SU-DHL-6 (cell line): ENCODE results near the gene AQR.

Source experiments
- H2AFZ ChIP-seq: fragments of 200-600 bp; sonication (generic); 2 replicates; pipeline ENCODE4 v1.6.1; 2014; ENCODE audit warnings: low read depth, mild to moderate bottlenecking, moderate library complexity, mixed read lengths, antibody characterized with exemption, low read length; ENCODE audit not compliant: severe bottlenecking
- H3F3A ChIP-seq: fragments of 200-600 bp; shearing (Covaris generic); 2 replicates; pipeline ENCODE4 v1.6.0; 2016; ENCODE audit warnings: antibody characterized with exemption, mild to moderate bottlenecking; ENCODE audit not compliant: insufficient read depth
- H3K27ac ChIP-seq: fragments of 200-600 bp; sonication (generic); 2 replicates; pipeline ENCODE4 v1.5.1; 2016; ENCODE audit warnings: low read depth, mild to moderate bottlenecking, low read length, moderate library complexity, mixed read lengths
- H3K27me3 ChIP-seq: fragments of 200-600 bp; sonication (generic), shearing (Covaris generic); 2 replicates; pipeline ENCODE4 v1.6.0; 2014; ENCODE audit warnings: mild to moderate bottlenecking, low read length
- H3K36me3 ChIP-seq: fragments of 200-600 bp; sonication (generic); 2 replicates; pipeline ENCODE4 v1.6.1; 2014; ENCODE audit warnings: mild to moderate bottlenecking, low read length, mixed read lengths
- H3K4me2 ChIP-seq: fragments of 300-600, 200-600 bp; shearing (Covaris generic), sonication (generic); 2 replicates; pipeline ENCODE4 v1.6.0; 2014; ENCODE audit warnings: low read length, low read depth, mild to moderate bottlenecking; ENCODE audit not compliant: poor library complexity, severe bottlenecking
- H3K4me3 ChIP-seq: fragments of 200-600 bp; sonication (generic); 2 replicates; pipeline ENCODE4 v1.5.1; 2014; ENCODE audit warnings: antibody characterized with exemption, low read length, mild to moderate bottlenecking, mixed read lengths; ENCODE audit not compliant: insufficient read depth, poor library complexity, severe bottlenecking
- H3K79me2 ChIP-seq: fragments of 200-600 bp; sonication (generic); 2 replicates; pipeline ENCODE4 v1.6.1; 2014; ENCODE audit warnings: mild to moderate bottlenecking, low read length, moderate library complexity; ENCODE audit not compliant: insufficient read depth
- H3K9ac ChIP-seq: fragments of 200-600 bp; sonication (generic); 2 replicates; pipeline ENCODE4 v1.7.0; 2014; ENCODE audit warnings: mild to moderate bottlenecking, low read length
- H3K9me2 ChIP-seq: fragments of 200-600 bp; sonication (generic); replicated peaks from 2 replicates; pipeline ENCODE4 v1.6.1; 2014; ENCODE audit warnings: low read length; ENCODE audit not compliant: insufficient read depth
- H3K9me3 ChIP-seq: fragments of 200-600 bp; sonication (generic); 2 replicates; pipeline ENCODE4 v1.6.1; 2014; ENCODE audit warnings: low read length, mixed read lengths; ENCODE audit not compliant: insufficient read depth
- H4K20me1 ChIP-seq: fragments of 200-600 bp; sonication (generic); 2 replicates; pipeline ENCODE4 v1.6.1; 2014; ENCODE audit warnings: low read depth, mild to moderate bottlenecking, antibody characterized with exemption, low read length, moderate library complexity, mixed read lengths
- CTCF ChIP-seq: fragments of 200-600 bp; sonication (generic); IDR thresholded peaks from one replicate; pipeline ENCODE4 v1.5.1; 2017; ENCODE audit warnings: antibody characterized with exemption, mild to moderate bottlenecking, low read length, moderate library complexity; ENCODE audit not compliant: insufficient read depth, poor library complexity, severe bottlenecking
- EZH2phosphoT487 ChIP-seq: fragments of 200-600 bp; sonication (generic), shearing (Covaris generic); conservative IDR thresholded peaks from 2 replicates; pipeline ENCODE4 v1.6.1; 2018; ENCODE audit warnings: mild to moderate bottlenecking, antibody characterized with exemption, low read length, moderate library complexity, mixed read lengths

The AQR gene

GRCh38 chr15:34914317-34914716 lies 55.2 kb downstream of the AQR start:
- peaks cover 58% of the 10 kb centered on the region for H3K36me3 ChIP-seq
- H3K79me2 ChIP-seq = no peaks in the 10 kb centered on the region
- no peak overlapping the region for H3K4me2 ChIP-seq
- H3K9me2 ChIP-seq = no peaks in the 10 kb centered on the region; the same call in 1 of the 2 replicates
- H3K9me3 ChIP-seq = no peaks in the 10 kb centered on the region
- no peaks in the 10 kb centered on the region for H3F3A ChIP-seq
- H4K20me1 ChIP-seq = no peaks in the 10 kb centered on the region
- no peak for TF ChIP-seq CTCF
- TF ChIP-seq EZH2phosphoT487 = no peak
- no peak overlapping the region for H3K27ac ChIP-seq
- no peaks in the 10 kb centered on the region for H3K27me3 ChIP-seq
- H3K9ac ChIP-seq = no peak overlapping the region
- no peak overlapping the region for H3K4me3 ChIP-seq
- H2AFZ ChIP-seq = no peak overlapping the region

GRCh38 chr15:34905047-34905446 lies 64.5 kb downstream of the AQR start:
- no peak overlapping the region for H2AFZ ChIP-seq
- no peaks in the 10 kb centered on the region for H3K9me3 ChIP-seq
- H3F3A ChIP-seq = no peaks in the 10 kb centered on the region
- no peak overlapping the region for H3K4me3 ChIP-seq
- H3K36me3 ChIP-seq = peaks cover 24% of the 10 kb centered on the region
- no peak overlapping the region for H3K27ac ChIP-seq
- H4K20me1 ChIP-seq = no peaks in the 10 kb centered on the region
- H3K9ac ChIP-seq = no peak overlapping the region
- H3K4me2 ChIP-seq = no peak overlapping the region
- no peak for TF ChIP-seq EZH2phosphoT487
- no peak for TF ChIP-seq CTCF
- H3K27me3 ChIP-seq = no peaks in the 10 kb centered on the region
- no peaks in the 10 kb centered on the region for H3K9me2 ChIP-seq
- no peaks in the 10 kb centered on the region for H3K79me2 ChIP-seq

DNA sequence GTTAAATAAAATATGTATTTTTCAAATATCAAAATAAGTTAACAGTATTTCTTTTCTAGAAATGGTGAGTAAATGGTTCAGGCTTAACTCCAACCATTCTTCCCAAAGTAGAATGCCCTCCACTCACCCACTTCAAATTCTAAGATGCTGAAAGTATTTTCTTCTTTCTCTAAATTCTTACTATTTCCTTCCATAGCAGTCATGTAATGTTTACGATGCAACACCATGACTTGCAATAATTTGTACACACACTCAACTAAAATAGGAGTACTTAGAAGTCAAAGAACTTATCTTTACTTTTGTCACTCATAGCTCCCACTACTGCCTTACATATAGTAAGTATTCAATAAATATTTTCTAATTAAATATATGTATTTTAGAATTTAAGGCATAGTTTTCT lies 65.0 kb downstream of the AQR start:
- Histone ChIP-seq H2AFZ (no peak overlapping the region), H3K9ac (no peak overlapping the region), H4K20me1 (no peaks in the 10 kb centered on the region), H3K4me2 (no peak overlapping the region), H3K9me3 (no peaks in the 10 kb centered on the region), H3K79me2 (no peaks in the 10 kb centered on the region), H3F3A (no peaks in the 10 kb centered on the region), H3K27ac (no peak overlapping the region), H3K27me3 (no peaks in the 10 kb centered on the region), H3K4me3 (no peak overlapping the region), H3K36me3 (peaks cover 19% of the 10 kb centered on the region), H3K9me2 (no peaks in the 10 kb centered on the region)
- TF ChIP-seq CTCF (no peak), EZH2phosphoT487 (no peak)
